Measurements from ENCODE around the gene SNX30.

- no peak for TF ChIP-seq EZH2 (IDR thresholded peaks at IDR 0.05)
- TF ChIP-seq FOSL1 (IDR thresholded peaks at IDR 0.05; ENCODE audit: low read depth), result no peak
- TF ChIP-seq ZNF274 (IDR thresholded peaks at IDR 0.05; ENCODE audit: low read depth, low read length), result no peak
- TF ChIP-seq POLR2A (IDR thresholded peaks at IDR 0.05; ENCODE audit: borderline replicate concordance, extremely low read depth, insufficient read depth, insufficient read length), result no peak
These were observed 88.8 kb downstream of the SNX30 start for GRCh38 chr9:112839331-112839730.
